Measurements from ENCODE around the gene TEX29. TPM values are rescaled to one million over a fixed set of nuclear protein-coding genes. Genes with fewer than 3 reads are reported as not detected.

TEX29 gene
- total RNA-seq, 4 donors from 2014 or later = not detected

DNA sequence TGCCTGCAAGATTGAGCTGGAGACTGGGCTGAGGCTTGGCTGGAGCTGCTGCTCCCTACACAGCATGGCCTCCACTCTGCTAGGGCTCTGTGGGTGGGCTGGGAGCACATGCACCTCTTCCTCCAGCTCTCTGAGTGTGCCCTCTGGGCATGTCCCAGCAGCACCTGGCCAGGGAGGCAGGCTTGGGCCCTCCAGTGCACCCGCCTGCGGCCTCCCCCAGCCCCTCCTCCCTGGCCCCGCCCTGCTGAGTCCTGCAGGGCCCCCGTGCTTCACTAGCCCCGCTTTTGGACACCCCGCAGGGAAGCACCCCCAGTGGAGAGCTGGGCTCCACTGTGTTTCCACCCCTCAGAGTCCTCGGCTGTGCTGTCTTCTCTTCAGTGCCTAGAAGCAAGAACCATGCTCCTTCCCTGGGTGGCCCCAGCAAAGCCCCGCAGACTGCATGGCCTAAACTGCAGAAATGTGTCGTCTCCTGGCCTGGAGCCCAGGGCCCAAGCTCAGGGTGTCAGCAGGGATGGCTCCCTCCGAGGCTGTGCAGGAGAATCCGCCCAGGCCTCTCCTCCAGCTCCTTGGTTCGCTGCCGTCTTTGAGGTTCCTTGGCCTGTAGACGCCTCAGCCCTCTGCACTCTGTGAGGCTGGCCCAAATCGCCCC lies 5.0 kb upstream of the TEX29 start:
- TF ChIP-seq, protein P1, sequence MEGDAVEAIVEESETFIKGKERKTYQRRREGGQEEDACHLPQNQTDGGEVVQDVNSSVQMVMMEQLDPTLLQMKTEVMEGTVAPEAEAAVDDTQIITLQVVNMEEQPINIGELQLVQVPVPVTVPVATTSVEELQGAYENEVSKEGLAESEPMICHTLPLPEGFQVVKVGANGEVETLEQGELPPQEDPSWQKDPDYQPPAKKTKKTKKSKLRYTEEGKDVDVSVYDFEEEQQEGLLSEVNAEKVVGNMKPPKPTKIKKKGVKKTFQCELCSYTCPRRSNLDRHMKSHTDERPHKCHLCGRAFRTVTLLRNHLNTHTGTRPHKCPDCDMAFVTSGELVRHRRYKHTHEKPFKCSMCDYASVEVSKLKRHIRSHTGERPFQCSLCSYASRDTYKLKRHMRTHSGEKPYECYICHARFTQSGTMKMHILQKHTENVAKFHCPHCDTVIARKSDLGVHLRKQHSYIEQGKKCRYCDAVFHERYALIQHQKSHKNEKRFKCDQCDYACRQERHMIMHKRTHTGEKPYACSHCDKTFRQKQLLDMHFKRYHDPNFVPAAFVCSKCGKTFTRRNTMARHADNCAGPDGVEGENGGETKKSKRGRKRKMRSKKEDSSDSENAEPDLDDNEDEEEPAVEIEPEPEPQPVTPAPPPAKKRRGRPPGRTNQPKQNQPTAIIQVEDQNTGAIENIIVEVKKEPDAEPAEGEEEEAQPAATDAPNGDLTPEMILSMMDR (IDR thresholded peaks at IDR 0.05) = no peak
- no peak for TF ChIP-seq POLR2A (IDR thresholded peaks at IDR 0.05)
- WGBS, 2 donors = 82 to 83% methylated on average over 14 to 15 of the region's 15 CpGs
- no peak for DNase-seq (ENCODE audit: low spot score in 2 of 2)

DNA sequence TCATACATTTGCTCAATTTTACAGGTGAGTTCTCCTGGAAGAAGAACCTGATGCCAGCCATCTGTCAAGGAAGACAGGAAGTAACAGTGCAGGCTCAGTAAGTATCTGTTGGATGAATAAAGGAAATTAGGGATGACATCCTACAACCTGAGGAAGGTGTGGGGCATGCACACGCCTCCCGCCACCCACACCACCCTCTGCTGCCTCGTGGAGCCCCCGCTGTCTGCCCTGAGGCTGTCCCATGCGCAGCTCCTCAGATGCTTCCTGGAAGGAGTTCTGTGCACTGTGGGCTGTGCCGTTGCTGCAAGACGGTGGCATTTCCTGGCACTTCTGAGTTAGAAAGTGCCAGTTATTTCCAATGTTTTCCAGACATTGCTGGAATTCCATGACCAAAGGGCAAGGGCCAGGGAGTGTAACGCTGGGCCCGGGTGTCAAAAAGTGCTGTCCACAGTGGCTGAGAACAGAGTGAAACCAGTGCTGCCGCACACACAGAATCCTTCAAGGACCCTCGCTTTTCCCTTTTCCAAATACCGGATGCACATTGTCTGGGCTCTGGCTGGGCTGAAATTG lies 4.2 kb upstream of the TEX29 start:
- WGBS, 2 donors = 71 to 72% methylated on average over 12 of the region's 12 CpGs
- no peak for DNase-seq (ENCODE audit: low spot score in 2 of 2)
- TF ChIP-seq, protein P1 (IDR thresholded peaks at IDR 0.05) = no peak
- no peak for TF ChIP-seq POLR2A (IDR thresholded peaks at IDR 0.05)
- intact Hi-C loops (cut with DNase I; ENCODE audit: low total_unique reads) = no loop called here
- no peak overlapping the region for H3K4me3 ChIP-seq (ENCODE audit: low read depth, poor library complexity, severe bottlenecking)

More for the DNA sequence above, 5.0 kb upstream of the TEX29 start:
- intact Hi-C loops (cut with DNase I; ENCODE audit: low total_unique reads) = no loop called here
- no peak overlapping the region for H3K4me3 ChIP-seq (ENCODE audit: low read depth, poor library complexity, severe bottlenecking)

DNA sequence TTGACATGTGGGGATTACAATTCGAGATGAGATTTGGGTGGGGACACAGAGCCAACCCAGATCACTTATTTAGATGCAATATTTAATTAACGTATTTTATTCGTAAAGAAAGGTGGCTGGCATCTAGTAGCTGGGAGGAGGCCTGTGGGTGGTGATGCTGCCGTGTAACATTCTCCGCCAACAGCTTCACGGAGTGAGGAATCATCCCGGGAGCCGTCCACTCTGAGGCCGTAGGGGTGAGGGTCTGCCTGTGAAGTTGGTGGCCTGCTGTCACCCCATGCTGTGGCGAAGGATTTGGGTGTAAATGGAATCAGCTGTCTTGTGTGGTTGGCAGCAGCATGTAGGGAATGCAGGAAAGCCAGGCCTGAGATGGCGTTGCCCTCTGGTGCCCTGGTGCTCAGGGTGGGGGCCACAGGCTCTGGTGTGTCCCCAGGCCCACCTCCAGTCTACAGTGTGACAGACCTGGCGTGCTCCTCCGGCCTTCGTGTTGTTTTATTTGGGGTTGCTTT lies 3.3 kb upstream of the TEX29 start:
- TF ChIP-seq POLR2A (IDR thresholded peaks at IDR 0.05) = no peak
- TF ChIP-seq, protein P1 (IDR thresholded peaks at IDR 0.05) = no peak

DNA sequence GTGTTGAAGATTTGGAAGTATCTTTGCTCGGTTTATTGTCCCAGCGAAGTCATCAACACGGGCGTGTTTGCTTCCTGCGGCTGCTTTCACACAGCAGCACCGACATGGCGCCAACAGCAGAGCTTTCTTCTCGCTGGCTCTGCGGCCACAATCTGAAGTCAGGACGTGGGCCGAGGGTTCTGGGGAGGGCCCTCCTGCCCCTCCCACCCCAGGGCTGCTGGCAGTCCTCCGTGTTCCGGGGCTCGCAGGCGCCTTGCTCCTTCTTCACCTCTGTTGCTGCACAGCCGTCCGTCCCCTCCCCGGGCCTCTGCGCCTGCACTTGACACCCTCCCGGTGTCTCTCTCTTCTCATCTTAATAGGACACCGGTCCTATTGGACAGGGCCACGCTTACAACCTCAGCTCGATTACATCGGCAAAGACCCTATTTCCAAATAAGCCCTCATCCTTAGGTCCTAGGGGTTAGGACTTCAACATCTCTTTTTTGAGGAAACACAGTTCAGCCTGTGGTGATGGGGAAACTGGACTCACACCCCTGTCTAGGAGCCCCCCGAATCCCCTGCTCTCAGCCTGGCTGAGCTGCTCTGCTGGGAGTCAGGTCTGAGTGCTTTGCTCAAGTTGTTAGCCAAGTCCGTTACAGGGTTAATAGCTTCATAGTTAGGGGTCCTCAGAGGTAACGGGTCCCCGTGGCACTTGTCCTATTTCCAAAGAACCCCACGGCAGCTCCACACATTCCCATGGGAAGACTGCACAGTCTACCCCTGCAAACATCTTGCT lies 2.7 kb upstream of the TEX29 start:
- intact Hi-C loops (cut with DNase I; ENCODE audit: low total_unique reads) = no loop called here
- H3K4me3 ChIP-seq (ENCODE audit: low read depth, poor library complexity, severe bottlenecking) = no peak overlapping the region
- WGBS, 2 donors = 86 to 90% methylated on average over 29 of the region's 29 CpGs
- no peak for DNase-seq (ENCODE audit: low spot score in 2 of 2)
- TF ChIP-seq, protein P1 (IDR thresholded peaks at IDR 0.05) = no peak
- no peak for TF ChIP-seq POLR2A (IDR thresholded peaks at IDR 0.05)

More for the DNA sequence above, 3.3 kb upstream of the TEX29 start:
- intact Hi-C loops (cut with DNase I; ENCODE audit: low total_unique reads) = no loop called here
- DNase-seq (ENCODE audit: low spot score in 2 of 2) = no peak
- WGBS, 2 donors = 89 to 95% methylated on average over 14 of the region's 14 CpGs
- H3K4me3 ChIP-seq (ENCODE audit: low read depth, poor library complexity, severe bottlenecking) = no peak overlapping the region

DNA sequence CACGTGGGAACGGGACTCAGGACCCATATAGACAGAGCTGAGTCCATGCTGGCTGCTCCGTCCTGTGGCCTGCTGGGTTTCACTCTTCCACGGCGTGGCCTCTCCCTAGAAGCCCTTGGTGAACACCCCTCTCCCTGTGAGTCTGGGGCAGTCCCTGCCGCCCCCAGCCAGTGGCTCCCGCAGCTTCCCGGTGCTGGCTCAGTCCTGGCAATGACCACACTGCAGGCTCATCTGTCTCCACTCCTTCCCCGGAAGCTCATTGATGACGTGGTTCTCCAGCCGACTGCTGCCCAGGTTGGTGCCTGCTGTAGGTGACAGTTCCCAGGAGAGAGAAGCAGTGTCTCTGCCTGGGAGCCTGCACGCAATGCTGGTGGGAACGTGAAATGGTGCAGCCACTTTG lies 2.1 kb upstream of the TEX29 start:
- no peak overlapping the region for H3K4me3 ChIP-seq (ENCODE audit: low read depth, poor library complexity, severe bottlenecking)
- TF ChIP-seq, protein P1 (IDR thresholded peaks at IDR 0.05) = no peak
- TF ChIP-seq POLR2A (IDR thresholded peaks at IDR 0.05) = no peak
- intact Hi-C loops (cut with DNase I; ENCODE audit: low total_unique reads) = no loop called here
- WGBS, 2 donors = 73 to 81% methylated on average over 11 to 13 of the region's 13 CpGs
- DNase-seq (ENCODE audit: low spot score in 2 of 2) = no peak
